Measurements from ENCODE around the gene CA5A. TPM values are rescaled to one million over a fixed set of nuclear protein-coding genes. Genes with fewer than 3 reads are reported as not detected.
A peak's percentile ranks its signal among the peaks of the same experiment; 100 is the strongest.

Gene CA5A
- total RNA-seq, 1 experiment from 2014 or later = not detected

DNA sequence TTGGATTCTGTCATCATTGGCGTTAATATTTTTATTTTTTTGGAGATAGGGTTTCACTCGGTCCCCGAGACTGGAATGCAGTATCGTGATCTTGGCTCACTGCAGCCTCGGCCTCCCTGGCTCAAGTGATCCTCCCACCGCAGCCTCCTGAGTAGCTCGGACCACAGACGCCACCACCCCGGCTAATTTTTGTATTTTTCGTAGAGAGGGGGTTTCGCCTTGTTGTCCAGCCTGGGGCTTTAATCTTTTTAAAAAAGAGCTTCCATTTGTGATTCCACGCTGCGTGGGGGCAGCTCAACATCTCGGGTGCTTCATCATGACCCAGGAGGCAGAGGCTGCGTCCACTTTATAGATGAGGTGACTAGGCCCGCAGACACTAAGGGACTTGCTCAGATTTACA is 16.4 kb upstream of the CA5A start:
- no TSS peak for BruUV-seq (replicated peaks)
- ChIA-PET CTCF (interaction anchor here (0.6 kb wide), 1 partner anchor 175 kb away, joined by 3 read pairs; no protein-coding TSS in a partner anchor), POLR2A (interaction anchor here (1.1 to 2.9 kb wide), 3 partner anchors 13 to 618 kb away, joined by 3 to 14 read pairs (median 5); partner anchors contain the start of gene ZC3H18)
- Mint-ChIP-seq H3K4me1 (ENCODE audit: insufficient read depth, unreplicated experiment) (peaks cover 21% of the 10 kb centered on the region), H3K27ac (ENCODE audit: low read depth, unreplicated experiment) (peak overlapping the region; percentile 97), H3K4me3 (ENCODE audit: unreplicated experiment) (peak overlapping the region; percentile 92), H3K27me3 (ENCODE audit: insufficient read depth, unreplicated experiment) (no peaks in the 10 kb centered on the region), H3K9me3 (ENCODE audit: unreplicated experiment) (no peaks in the 10 kb centered on the region), H3K36me3 (ENCODE audit: insufficient read depth, unreplicated experiment) (peaks cover 38% of the 10 kb centered on the region)
- TF ChIP-seq, protein P1, sequence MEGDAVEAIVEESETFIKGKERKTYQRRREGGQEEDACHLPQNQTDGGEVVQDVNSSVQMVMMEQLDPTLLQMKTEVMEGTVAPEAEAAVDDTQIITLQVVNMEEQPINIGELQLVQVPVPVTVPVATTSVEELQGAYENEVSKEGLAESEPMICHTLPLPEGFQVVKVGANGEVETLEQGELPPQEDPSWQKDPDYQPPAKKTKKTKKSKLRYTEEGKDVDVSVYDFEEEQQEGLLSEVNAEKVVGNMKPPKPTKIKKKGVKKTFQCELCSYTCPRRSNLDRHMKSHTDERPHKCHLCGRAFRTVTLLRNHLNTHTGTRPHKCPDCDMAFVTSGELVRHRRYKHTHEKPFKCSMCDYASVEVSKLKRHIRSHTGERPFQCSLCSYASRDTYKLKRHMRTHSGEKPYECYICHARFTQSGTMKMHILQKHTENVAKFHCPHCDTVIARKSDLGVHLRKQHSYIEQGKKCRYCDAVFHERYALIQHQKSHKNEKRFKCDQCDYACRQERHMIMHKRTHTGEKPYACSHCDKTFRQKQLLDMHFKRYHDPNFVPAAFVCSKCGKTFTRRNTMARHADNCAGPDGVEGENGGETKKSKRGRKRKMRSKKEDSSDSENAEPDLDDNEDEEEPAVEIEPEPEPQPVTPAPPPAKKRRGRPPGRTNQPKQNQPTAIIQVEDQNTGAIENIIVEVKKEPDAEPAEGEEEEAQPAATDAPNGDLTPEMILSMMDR (IDR thresholded peaks at IDR 0.05; ENCODE audit: unreplicated experiment) = no peak
- intact Hi-C loops (cut with micrococcal nuclease) = no loop called here
- DNase-seq (ENCODE audit: unreplicated experiment) = no peak

GRCh38 chr16:87951552-87952538 is 15.5 kb upstream of the CA5A start:
- Mint-ChIP-seq H3K36me3 (ENCODE audit: insufficient read depth, unreplicated experiment) (peaks cover 34% of the 10 kb centered on the region), H3K9me3 (ENCODE audit: unreplicated experiment) (no peaks in the 10 kb centered on the region), H3K27me3 (ENCODE audit: insufficient read depth, unreplicated experiment) (no peaks in the 10 kb centered on the region), H3K27ac (ENCODE audit: low read depth, unreplicated experiment) (peak overlapping the region; percentile 97), H3K4me3 (ENCODE audit: unreplicated experiment) (peak overlapping the region; percentile 92), H3K4me1 (ENCODE audit: insufficient read depth, unreplicated experiment) (peaks cover 21% of the 10 kb centered on the region)
- BruUV-seq (replicated peaks) = no TSS peak
- peak; percentile 9 for DNase-seq (ENCODE audit: unreplicated experiment)
- TF ChIP-seq, protein P1 (IDR thresholded peaks at IDR 0.05; ENCODE audit: unreplicated experiment) = no peak
- ChIA-PET CTCF (no interaction called here), POLR2A (interaction anchor here (0.6 to 2.9 kb wide), 12 partner anchors 12 to 905 kb away, joined by 3 to 14 read pairs (median 4); partner anchors contain the start of genes GALNS, KLHDC4, TRAPPC2L and ZC3H18)
- intact Hi-C loops (cut with micrococcal nuclease) = no loop called here

GRCh38 chr16:87950765-87951551 is 14.6 kb upstream of the CA5A start, which contains the start of gene BANP:
BANP (plus strand) TSS chr16:87951434; CDS start chr16:87975116, 23,682 bp downstream.
- Mint-ChIP-seq H3K36me3 (ENCODE audit: insufficient read depth, unreplicated experiment) (peaks cover 34% of the 10 kb centered on the region), H3K27me3 (ENCODE audit: insufficient read depth, unreplicated experiment) (no peaks in the 10 kb centered on the region), H3K27ac (ENCODE audit: low read depth, unreplicated experiment) (peak within 1 kb of the TSS; percentile 97), H3K4me1 (ENCODE audit: insufficient read depth, unreplicated experiment) (peaks cover 21% of the 10 kb centered on the region), H3K4me3 (ENCODE audit: unreplicated experiment) (peak within 1 kb of the TSS; percentile 92), H3K9me3 (ENCODE audit: unreplicated experiment) (no peaks in the 10 kb centered on the region)
- intact Hi-C loops (cut with micrococcal nuclease) = no loop called here
- BruUV-seq (replicated peaks) = no TSS peak
- CTCF ChIA-PET = no interaction called here
- POLR2A ChIA-PET = interaction anchor here (0.6 to 2.9 kb wide), 14 partner anchors 11 to 906 kb away, joined by 3 to 14 read pairs (median 4); partner anchors contain the start of genes GALNS, KLHDC4, TRAPPC2L and ZC3H18
- TF ChIP-seq, protein P1 (IDR thresholded peaks at IDR 0.05; ENCODE audit: unreplicated experiment) = peak; percentile 27
- DNase-seq (ENCODE audit: unreplicated experiment) = peak; percentile 99

All from MCF 10A (cell line).